ENCODE measurements around the gene IL19. TPM values are rescaled to one million over a fixed set of nuclear protein-coding genes. Genes with fewer than 3 reads are reported as not detected.

Gene IL19
- polyA plus RNA-seq, 2 donors, result 0.22 to 1.4 TPM

GRCh38 chr1:206729050-206729449 is 41.5 kb upstream of the IL19 start:
- H3K4me1 ChIP-seq (ENCODE audit: control insufficient read depth in 2 of 2, insufficient read depth in 2 of 2, low read length in 1 of 2), result peaks cover 0 to 9% of the 10 kb centered on the region in 2 donors
- 94 to 97% methylated on average over 6 of the region's 6 CpGs for WGBS, 2 donors
- H3K27me3 ChIP-seq (ENCODE audit: control insufficient read depth in 1 of 2, insufficient read depth in 2 of 2, low read length in 2 of 2), result no peaks in the 10 kb centered on the region
- no peak overlapping the region for H3K27ac ChIP-seq (ENCODE audit: low read depth in 2 of 2, low read length in 1 of 2)
- H3K4me3 ChIP-seq (ENCODE audit: low read depth in 1 of 2, low read length in 2 of 2), result no peak overlapping the region
- no peaks in the 10 kb centered on the region for H3K9me3 ChIP-seq (ENCODE audit: control insufficient read depth in 2 of 2, insufficient read depth in 1 of 2, low read depth in 1 of 2, low read length in 1 of 2)
- peaks cover 10 to 46% of the 10 kb centered on the region in 2 donors for H3K36me3 ChIP-seq (ENCODE audit: control insufficient read depth in 2 of 2, insufficient read depth in 2 of 2, low read length in 1 of 2)

GRCh38 chr1:206729507-206729906 is 41.1 kb upstream of the IL19 start:
- Histone ChIP-seq H3K9me3 (ENCODE audit: control insufficient read depth in 2 of 2, insufficient read depth in 1 of 2, low read depth in 1 of 2, low read length in 1 of 2) (no peaks in the 10 kb centered on the region), H3K36me3 (ENCODE audit: control insufficient read depth in 2 of 2, insufficient read depth in 2 of 2, low read length in 1 of 2) (peaks cover 10 to 46% of the 10 kb centered on the region in 2 donors), H3K4me1 (ENCODE audit: control insufficient read depth in 2 of 2, insufficient read depth in 2 of 2, low read length in 1 of 2) (peaks cover 0 to 6% of the 10 kb centered on the region in 2 donors), H3K27me3 (ENCODE audit: control insufficient read depth in 1 of 2, insufficient read depth in 2 of 2, low read length in 2 of 2) (no peaks in the 10 kb centered on the region), H3K4me3 (ENCODE audit: low read depth in 1 of 2, low read length in 2 of 2) (no peak overlapping the region), H3K27ac (ENCODE audit: low read depth in 2 of 2, low read length in 1 of 2) (no peak overlapping the region)
- 91 to 96% methylated on average over 3 of the region's 3 CpGs for WGBS, 2 donors

- Histone ChIP-seq H3K4me1 (ENCODE audit: control insufficient read depth in 2 of 2, insufficient read depth in 2 of 2, low read length in 1 of 2) (no peaks in the 10 kb centered on the region), H3K27me3 (ENCODE audit: control insufficient read depth in 1 of 2, insufficient read depth in 2 of 2, low read length in 2 of 2) (no peaks in the 10 kb centered on the region), H3K36me3 (ENCODE audit: control insufficient read depth in 2 of 2, insufficient read depth in 2 of 2, low read length in 1 of 2) (peaks cover 13 to 46% of the 10 kb centered on the region in 2 donors), H3K27ac (ENCODE audit: low read depth in 2 of 2, low read length in 1 of 2) (no peak overlapping the region), H3K4me3 (ENCODE audit: low read depth in 1 of 2, low read length in 2 of 2) (no peak overlapping the region), H3K9me3 (ENCODE audit: control insufficient read depth in 2 of 2, insufficient read depth in 1 of 2, low read depth in 1 of 2, low read length in 1 of 2) (no peaks in the 10 kb centered on the region)
- 88 to 90% methylated on average over 11 of the region's 11 CpGs for WGBS, 2 donors
Measured at GRCh38 chr1:206732508-206732907, 38.1 kb upstream of the IL19 start.

- Histone ChIP-seq H3K9me3 (ENCODE audit: control insufficient read depth in 2 of 2, insufficient read depth in 1 of 2, low read depth in 1 of 2, low read length in 1 of 2) (no peaks in the 10 kb centered on the region), H3K4me3 (ENCODE audit: low read depth in 1 of 2, low read length in 2 of 2) (no peak overlapping the region), H3K27ac (ENCODE audit: low read depth in 2 of 2, low read length in 1 of 2) (no peak overlapping the region), H3K27me3 (ENCODE audit: control insufficient read depth in 1 of 2, insufficient read depth in 2 of 2, low read length in 2 of 2) (no peaks in the 10 kb centered on the region), H3K36me3 (ENCODE audit: control insufficient read depth in 2 of 2, insufficient read depth in 2 of 2, low read length in 1 of 2) (peaks cover 13 to 46% of the 10 kb centered on the region in 2 donors), H3K4me1 (ENCODE audit: control insufficient read depth in 2 of 2, insufficient read depth in 2 of 2, low read length in 1 of 2) (no peaks in the 10 kb centered on the region)
- 86 to 87% methylated on average over 11 of the region's 11 CpGs for WGBS, 2 donors
Measured at GRCh38 chr1:206732992-206733391, 37.6 kb upstream of the IL19 start.

GRCh38 chr1:206734499-206735142 is 36.0 kb upstream of the IL19 start:
- Histone ChIP-seq H3K36me3 (ENCODE audit: control insufficient read depth in 2 of 2, insufficient read depth in 2 of 2, low read length in 1 of 2) (peaks cover 10 to 36% of the 10 kb centered on the region in 2 donors), H3K9me3 (ENCODE audit: control insufficient read depth in 2 of 2, insufficient read depth in 1 of 2, low read depth in 1 of 2, low read length in 1 of 2) (no peaks in the 10 kb centered on the region), H3K27ac (ENCODE audit: low read depth in 2 of 2, low read length in 1 of 2) (no peak overlapping the region), H3K4me3 (ENCODE audit: low read depth in 1 of 2, low read length in 2 of 2) (no peak overlapping the region), H3K4me1 (ENCODE audit: control insufficient read depth in 2 of 2, insufficient read depth in 2 of 2, low read length in 1 of 2) (peaks cover 0 to 3% of the 10 kb centered on the region in 2 donors), H3K27me3 (ENCODE audit: control insufficient read depth in 1 of 2, insufficient read depth in 2 of 2, low read length in 2 of 2) (no peaks in the 10 kb centered on the region)
- 70 to 76% methylated on average over 9 of the region's 9 CpGs for WGBS, 2 donors

GRCh38 chr1:206735553-206736031 is 35.0 kb upstream of the IL19 start:
- peaks cover 8 to 30% of the 10 kb centered on the region in 2 donors for H3K36me3 ChIP-seq (ENCODE audit: control insufficient read depth in 2 of 2, insufficient read depth in 2 of 2, low read length in 1 of 2)
- H3K4me3 ChIP-seq (ENCODE audit: low read depth in 1 of 2, low read length in 2 of 2), result no peak overlapping the region
- no peak overlapping the region for H3K27ac ChIP-seq (ENCODE audit: low read depth in 2 of 2, low read length in 1 of 2)

GRCh38 chr1:206736878-206737728 is 33.5 kb upstream of the IL19 start:
- Histone ChIP-seq H3K27ac (ENCODE audit: low read depth in 2 of 2, low read length in 1 of 2) (peak overlapping the region in 1 of 2 donors; percentile 2), H3K9me3 (ENCODE audit: control insufficient read depth in 2 of 2, insufficient read depth in 1 of 2, low read depth in 1 of 2, low read length in 1 of 2) (no peaks in the 10 kb centered on the region), H3K4me3 (ENCODE audit: low read depth in 1 of 2, low read length in 2 of 2) (no peak overlapping the region), H3K27me3 (ENCODE audit: control insufficient read depth in 1 of 2, insufficient read depth in 2 of 2, low read length in 2 of 2) (no peaks in the 10 kb centered on the region), H3K36me3 (ENCODE audit: control insufficient read depth in 2 of 2, insufficient read depth in 2 of 2, low read length in 1 of 2) (peaks cover 4 to 15% of the 10 kb centered on the region in 2 donors), H3K4me1 (ENCODE audit: control insufficient read depth in 2 of 2, insufficient read depth in 2 of 2, low read length in 1 of 2) (peaks cover 0 to 3% of the 10 kb centered on the region in 2 donors)
- WGBS, 2 donors, result 78 to 84% methylated on average over 14 of the region's 14 CpGs

More at GRCh38 chr1:206735553-206736031, 35.0 kb upstream of the IL19 start:
- Histone ChIP-seq H3K9me3 (ENCODE audit: control insufficient read depth in 2 of 2, insufficient read depth in 1 of 2, low read depth in 1 of 2, low read length in 1 of 2) (no peaks in the 10 kb centered on the region), H3K27me3 (ENCODE audit: control insufficient read depth in 1 of 2, insufficient read depth in 2 of 2, low read length in 2 of 2) (no peaks in the 10 kb centered on the region), H3K4me1 (ENCODE audit: control insufficient read depth in 2 of 2, insufficient read depth in 2 of 2, low read length in 1 of 2) (peaks cover 0 to 3% of the 10 kb centered on the region in 2 donors)
- 69 to 74% methylated on average over 5 of the region's 5 CpGs for WGBS, 2 donors

- Histone ChIP-seq H3K9me3 (ENCODE audit: control insufficient read depth in 2 of 2, insufficient read depth in 1 of 2, low read depth in 1 of 2, low read length in 1 of 2) (no peaks in the 10 kb centered on the region), H3K27me3 (ENCODE audit: control insufficient read depth in 1 of 2, insufficient read depth in 2 of 2, low read length in 2 of 2) (no peaks in the 10 kb centered on the region), H3K4me1 (ENCODE audit: control insufficient read depth in 2 of 2, insufficient read depth in 2 of 2, low read length in 1 of 2) (peaks cover 0 to 3% of the 10 kb centered on the region in 2 donors), H3K36me3 (ENCODE audit: control insufficient read depth in 2 of 2, insufficient read depth in 2 of 2, low read length in 1 of 2) (peaks cover 4 to 8% of the 10 kb centered on the region in 2 donors), H3K4me3 (ENCODE audit: low read depth in 1 of 2, low read length in 2 of 2) (no peak overlapping the region), H3K27ac (ENCODE audit: low read depth in 2 of 2, low read length in 1 of 2) (peak overlapping the region in 1 of 2 donors; percentile 2)
- WGBS, 2 donors, result 47 to 51% methylated on average over 3 of the region's 3 CpGs
Measured at GRCh38 chr1:206737729-206738201, 32.8 kb upstream of the IL19 start.

Measured in esophagus (tissue), 2 donors.